HFF-Myc (cell line): ENCODE results near the gene UNK.

Experiments used
- DNase-seq: peaks from one replicate; pipeline ENCODE4 v3.0.0-alpha.2; 2011; ENCODE audit warnings: low read depth; ENCODE audit errors: extremely low read depth
- H3K4me3 ChIP-seq: replicated peaks from 2 replicates; pipeline ENCODE4 v1.5.1; 2011; ENCODE audit warnings: low read depth, mild to moderate bottlenecking, control low read depth, low read length
- TF ChIP-seq, protein P1 (sequence below): IDR thresholded peaks from 2 replicates; pipeline ENCODE4 v1.5.1; 2012; ENCODE audit warnings: mild to moderate bottlenecking, low read depth, low read length, control low read depth; ENCODE audit errors: missing control alignments

Gene UNK

DNA sequence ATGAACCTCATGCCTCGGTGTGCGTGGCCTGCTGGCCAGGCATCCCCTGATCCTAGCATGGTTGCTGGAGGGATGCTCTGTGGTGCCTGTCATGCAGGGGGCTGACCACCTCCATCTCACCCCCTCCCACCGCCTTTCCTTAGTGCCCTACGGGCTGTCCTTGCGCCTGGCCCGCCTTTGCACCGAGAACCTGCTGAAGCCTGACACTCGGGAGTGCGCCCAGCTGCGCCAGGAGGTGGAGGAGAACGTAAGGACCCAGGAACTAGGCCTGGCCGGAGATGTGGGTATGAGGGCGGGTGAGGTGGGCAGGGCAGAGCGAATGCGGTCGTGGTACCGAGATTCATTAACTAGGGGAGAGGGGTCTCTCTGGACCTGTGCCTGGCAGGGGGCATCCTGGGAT lies 44.4 kb upstream of the UNK start:
- no peak overlapping the region for H3K4me3 ChIP-seq
- no peak for DNase-seq
- TF ChIP-seq, protein P1, sequence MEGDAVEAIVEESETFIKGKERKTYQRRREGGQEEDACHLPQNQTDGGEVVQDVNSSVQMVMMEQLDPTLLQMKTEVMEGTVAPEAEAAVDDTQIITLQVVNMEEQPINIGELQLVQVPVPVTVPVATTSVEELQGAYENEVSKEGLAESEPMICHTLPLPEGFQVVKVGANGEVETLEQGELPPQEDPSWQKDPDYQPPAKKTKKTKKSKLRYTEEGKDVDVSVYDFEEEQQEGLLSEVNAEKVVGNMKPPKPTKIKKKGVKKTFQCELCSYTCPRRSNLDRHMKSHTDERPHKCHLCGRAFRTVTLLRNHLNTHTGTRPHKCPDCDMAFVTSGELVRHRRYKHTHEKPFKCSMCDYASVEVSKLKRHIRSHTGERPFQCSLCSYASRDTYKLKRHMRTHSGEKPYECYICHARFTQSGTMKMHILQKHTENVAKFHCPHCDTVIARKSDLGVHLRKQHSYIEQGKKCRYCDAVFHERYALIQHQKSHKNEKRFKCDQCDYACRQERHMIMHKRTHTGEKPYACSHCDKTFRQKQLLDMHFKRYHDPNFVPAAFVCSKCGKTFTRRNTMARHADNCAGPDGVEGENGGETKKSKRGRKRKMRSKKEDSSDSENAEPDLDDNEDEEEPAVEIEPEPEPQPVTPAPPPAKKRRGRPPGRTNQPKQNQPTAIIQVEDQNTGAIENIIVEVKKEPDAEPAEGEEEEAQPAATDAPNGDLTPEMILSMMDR = no peak

GRCh38 chr17:75740631-75741077 lies 44.0 kb upstream of the UNK start:
- no peak overlapping the region for H3K4me3 ChIP-seq
- TF ChIP-seq, protein P1 = no peak
- no peak for DNase-seq

- TF ChIP-seq, protein P1 = no peak
- no peak overlapping the region for H3K4me3 ChIP-seq
- DNase-seq = no peak
Measured at GRCh38 chr17:75742337-75742736, 42.3 kb upstream of the UNK start.

DNA sequence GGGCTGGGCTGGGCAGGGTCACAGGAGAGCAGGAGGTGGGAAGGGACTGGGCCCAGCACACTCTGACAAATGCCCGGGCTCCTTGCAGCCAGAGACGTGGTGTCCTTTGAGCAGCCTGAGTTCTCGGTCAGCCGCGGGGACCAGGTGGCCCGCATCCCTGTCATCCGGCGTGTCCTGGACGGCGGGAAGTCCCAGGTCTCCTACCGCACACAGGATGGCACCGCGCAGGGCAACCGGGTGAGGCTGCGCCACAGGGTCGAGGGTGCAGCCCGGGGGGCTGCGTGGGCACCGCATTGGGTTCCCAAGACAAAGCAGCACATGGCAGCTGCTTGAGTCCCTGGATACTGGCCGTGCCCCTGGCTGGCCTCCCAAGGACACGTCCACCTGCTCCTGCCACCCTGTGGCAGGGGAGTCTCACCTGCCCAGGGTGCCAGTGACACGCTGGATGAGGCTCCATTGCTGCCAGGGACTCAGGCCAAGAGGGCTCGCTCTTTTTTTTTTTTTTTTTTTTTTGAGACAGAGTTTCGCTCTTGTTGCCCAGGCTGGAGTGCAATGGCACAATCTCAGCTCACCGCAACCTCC lies 40.9 kb upstream of the UNK start:
- no peak overlapping the region for H3K4me3 ChIP-seq

GRCh38 chr17:75748706-75749105 lies 35.9 kb upstream of the UNK start:
- DNase-seq = no peak
- H3K4me3 ChIP-seq = no peak overlapping the region
- TF ChIP-seq, protein P1 = no peak

More for the DNA sequence above, 40.9 kb upstream of the UNK start:
- TF ChIP-seq, protein P1 = no peak
- DNase-seq = no peak

DNA sequence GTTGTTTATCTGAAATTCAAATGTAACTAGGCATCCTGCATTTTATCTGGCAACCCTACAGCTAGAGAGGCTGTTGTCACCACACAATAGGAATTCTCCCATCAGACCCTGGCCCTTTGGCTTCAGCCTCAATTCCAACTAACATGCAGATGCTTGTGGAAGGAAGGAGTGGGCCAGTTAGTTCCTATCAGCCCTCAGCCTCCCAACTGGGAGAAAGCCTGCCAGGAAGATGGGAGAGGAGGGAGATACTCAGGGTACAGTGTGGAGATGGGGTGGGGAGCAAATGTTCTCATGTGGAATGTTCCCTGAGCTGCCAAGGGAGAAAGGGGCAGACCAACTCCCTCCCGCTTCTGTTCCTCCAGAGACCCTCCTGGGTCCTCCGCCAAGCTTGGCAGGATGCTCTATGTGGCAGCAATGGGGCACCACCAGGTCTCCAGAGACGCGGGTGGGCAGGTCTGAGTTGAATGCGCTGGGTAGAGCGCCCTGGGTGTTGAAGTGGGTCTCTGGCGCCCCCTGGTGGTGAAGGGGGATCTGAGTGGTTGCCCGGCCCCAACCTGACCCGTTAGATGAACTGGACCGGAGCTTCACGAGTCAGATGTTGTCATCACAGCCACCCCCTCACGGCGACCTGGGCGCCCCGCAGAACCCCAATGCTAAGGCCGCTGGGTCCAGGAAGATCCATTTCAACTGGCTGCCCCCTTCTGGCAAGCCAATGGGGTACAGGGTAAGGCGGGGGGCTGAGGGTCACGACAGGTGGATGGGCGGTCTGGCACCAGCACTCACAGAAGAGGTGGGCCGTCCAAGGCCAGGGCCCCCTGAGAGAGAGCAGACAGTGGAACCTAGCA lies 34.8 kb upstream of the UNK start:
- H3K4me3 ChIP-seq = no peak overlapping the region
- TF ChIP-seq, protein P1 = peak; percentile 90
- DNase-seq = no peak
